Measurements from ENCODE around the gene TPBG.

The TPBG gene, protein sequence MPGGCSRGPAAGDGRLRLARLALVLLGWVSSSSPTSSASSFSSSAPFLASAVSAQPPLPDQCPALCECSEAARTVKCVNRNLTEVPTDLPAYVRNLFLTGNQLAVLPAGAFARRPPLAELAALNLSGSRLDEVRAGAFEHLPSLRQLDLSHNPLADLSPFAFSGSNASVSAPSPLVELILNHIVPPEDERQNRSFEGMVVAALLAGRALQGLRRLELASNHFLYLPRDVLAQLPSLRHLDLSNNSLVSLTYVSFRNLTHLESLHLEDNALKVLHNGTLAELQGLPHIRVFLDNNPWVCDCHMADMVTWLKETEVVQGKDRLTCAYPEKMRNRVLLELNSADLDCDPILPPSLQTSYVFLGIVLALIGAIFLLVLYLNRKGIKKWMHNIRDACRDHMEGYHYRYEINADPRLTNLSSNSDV

DNA sequence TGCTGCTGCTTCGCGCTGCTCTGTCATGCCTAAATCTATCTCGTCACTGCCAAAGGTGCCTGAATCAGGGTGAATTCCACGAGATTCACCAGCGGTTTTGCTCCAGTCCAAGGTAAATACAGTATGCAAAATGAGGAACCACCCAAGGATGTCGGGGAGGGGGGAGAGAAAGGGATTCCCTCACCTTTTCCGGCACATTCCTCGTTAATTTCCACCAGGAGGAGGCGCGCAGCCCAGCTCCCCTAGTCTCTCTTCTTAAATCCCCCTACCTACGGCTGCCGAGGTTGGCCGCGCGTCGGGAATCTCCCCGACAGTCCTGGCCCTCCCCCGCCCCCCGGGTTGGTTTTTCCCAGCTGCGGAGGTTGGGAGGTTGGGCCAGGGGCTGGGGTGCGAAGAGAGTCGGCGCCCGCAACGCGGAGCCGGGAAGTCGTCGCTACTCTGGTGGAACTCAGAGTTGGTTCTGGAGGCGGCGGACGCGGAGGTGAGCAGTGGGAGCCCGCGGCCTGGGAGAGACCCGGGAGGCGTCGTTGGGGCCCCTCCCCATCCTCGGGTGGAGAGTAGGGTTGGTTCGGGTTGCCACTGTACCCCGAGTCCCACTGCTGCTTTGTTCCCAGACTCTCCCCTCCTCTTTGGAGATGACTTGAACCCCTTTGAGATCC, at the start of gene TPBG:
TPBG (plus strand) TSS at position 390 of the 659 bp plus-strand sequence. CDS start 1,145 bp downstream, outside the sequence.
- no peaks in the 10 kb centered on the region for H3K36me3 Mint-ChIP-seq (ENCODE audit: low read depth)
- no peak for DNase-seq (ENCODE audit: low spot score)
- peak within 1 kb of the TSS; percentile 74 for H3K4me3 Mint-ChIP-seq
- peaks cover 9% of the 10 kb centered on the region for H3K4me1 Mint-ChIP-seq (ENCODE audit: low read depth)
- H3K27me3 Mint-ChIP-seq (ENCODE audit: low read depth): peaks cover 61% of the 10 kb centered on the region
- H3K9me3 Mint-ChIP-seq: no peaks in the 10 kb centered on the region
- no peak within 1 kb of the TSS for H3K27ac Mint-ChIP-seq

DNA sequence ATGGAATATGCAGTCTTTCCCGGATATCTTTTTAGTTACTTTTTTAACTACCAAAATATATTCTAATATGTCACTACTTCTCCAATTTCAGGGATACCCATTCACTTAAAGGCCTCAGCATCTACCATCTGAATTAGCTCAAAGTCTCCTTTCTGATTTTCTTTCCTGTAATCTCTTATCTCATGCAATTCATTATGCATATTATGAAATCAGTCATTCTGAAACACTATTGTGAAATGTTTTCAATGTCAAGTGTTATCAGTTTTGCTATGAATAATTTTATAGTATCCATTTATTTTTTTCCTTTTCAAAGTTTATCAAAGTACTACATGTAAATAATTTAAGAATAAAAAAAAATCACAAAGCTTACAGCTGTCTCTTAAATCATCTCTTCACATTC, 41.2 kb upstream of the TPBG start:
- DNase-seq (ENCODE audit: low spot score): no peak
- no peaks in the 10 kb centered on the region for H3K9me3 Mint-ChIP-seq
- no peak overlapping the region for H3K27ac Mint-ChIP-seq
- peaks cover 2% of the 10 kb centered on the region for H3K27me3 Mint-ChIP-seq (ENCODE audit: low read depth)
- H3K4me1 Mint-ChIP-seq (ENCODE audit: low read depth): peaks cover 2% of the 10 kb centered on the region
- H3K4me3 Mint-ChIP-seq: no peak overlapping the region
- H3K36me3 Mint-ChIP-seq (ENCODE audit: low read depth): no peaks in the 10 kb centered on the region

DNA sequence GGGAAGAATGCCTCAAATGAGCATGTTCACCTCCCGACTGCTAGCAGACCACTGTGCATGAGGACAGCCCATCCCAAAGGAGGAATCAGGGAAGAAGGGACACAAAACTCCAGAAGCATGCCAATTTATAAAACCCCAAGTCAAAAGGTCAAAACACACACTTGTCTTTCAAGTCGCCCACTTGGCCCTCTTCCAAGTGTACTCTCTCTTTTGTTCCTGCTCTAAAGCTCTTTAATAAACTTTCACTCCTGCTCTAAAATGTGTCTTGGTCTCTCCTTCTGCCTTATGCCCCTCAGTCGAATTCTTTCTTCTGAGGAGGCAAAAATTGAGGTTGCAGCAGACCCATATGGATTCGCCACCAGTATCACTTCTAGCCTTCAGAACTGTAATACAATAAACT, 33.9 kb upstream of the TPBG start:
- no peaks in the 10 kb centered on the region for H3K4me1 Mint-ChIP-seq (ENCODE audit: low read depth)
- no peak overlapping the region for H3K4me3 Mint-ChIP-seq
- no peaks in the 10 kb centered on the region for H3K9me3 Mint-ChIP-seq
- H3K27me3 Mint-ChIP-seq (ENCODE audit: low read depth): peaks cover 2% of the 10 kb centered on the region
- DNase-seq (ENCODE audit: low spot score): no peak
- no peaks in the 10 kb centered on the region for H3K36me3 Mint-ChIP-seq (ENCODE audit: low read depth)
- no peak overlapping the region for H3K27ac Mint-ChIP-seq

DNA sequence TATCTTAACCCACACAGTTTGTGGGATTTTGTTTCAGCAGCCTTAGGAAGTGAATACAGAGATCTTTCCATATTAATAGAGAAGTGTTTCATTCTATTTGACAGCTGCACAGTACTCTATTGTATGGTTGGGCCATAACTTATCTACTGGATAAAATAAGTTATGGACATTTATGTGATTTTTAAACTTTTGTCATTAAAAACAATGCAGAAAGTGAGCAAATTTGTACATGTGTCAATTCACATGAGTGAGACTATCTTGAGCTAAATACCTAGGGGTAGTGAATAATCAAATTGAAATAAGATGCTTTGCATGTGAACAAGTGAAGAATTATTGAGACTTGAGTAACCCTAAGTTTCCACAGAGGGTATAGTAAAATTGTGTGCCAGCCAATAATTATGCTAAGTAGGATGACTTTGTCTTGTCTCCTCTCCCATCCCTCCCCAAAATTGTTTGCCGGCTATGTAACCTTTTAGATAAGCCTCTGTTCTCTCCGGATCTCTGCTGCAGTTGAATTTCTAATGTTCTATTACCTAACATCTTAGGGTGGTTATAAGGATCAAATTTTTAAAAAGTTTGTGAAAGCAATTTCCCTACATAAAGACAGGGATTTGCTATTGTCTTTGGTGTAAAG, 33.3 kb upstream of the TPBG start:
- H3K27me3 Mint-ChIP-seq (ENCODE audit: low read depth): peaks cover 2% of the 10 kb centered on the region
- H3K27ac Mint-ChIP-seq: no peak overlapping the region
- H3K4me3 Mint-ChIP-seq: no peak overlapping the region
- no peak for DNase-seq (ENCODE audit: low spot score)
- H3K4me1 Mint-ChIP-seq (ENCODE audit: low read depth): no peaks in the 10 kb centered on the region
- no peaks in the 10 kb centered on the region for H3K36me3 Mint-ChIP-seq (ENCODE audit: low read depth)
- H3K9me3 Mint-ChIP-seq: no peaks in the 10 kb centered on the region

DNA sequence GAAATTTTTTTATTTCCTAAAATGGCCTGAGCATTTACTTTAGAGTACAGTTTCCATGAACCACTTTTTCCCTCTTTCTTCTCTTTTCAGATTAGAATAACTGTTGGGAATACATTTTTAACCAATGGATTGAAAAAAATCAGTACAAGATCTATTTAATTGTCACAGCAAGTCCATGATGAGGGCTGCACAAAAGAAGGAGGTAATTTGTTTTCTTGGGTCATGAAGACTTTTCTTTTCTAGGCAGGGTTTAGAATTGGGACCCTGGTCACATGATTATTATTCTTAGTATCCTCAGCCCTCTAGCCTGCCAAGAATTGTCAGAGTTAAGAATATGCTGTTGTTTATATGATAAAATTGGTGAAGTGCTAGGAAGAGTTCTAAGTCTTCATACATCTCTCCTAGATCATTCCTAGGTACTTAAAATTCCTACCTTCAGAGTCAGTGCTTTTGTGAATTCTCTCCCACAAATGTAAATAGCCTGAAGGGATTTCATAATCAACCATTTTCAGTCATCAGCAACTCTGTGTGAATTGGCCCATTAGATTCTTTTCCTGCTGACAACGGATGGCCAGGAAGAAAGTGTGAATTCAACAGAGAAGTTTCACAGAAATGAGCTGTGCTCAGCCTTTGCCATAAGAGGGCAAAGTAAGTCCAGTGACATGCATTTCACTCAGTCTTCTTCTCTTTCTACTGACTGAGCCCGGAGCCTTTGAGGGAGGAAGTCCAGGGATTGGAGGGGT, 32.4 kb upstream of the TPBG start:
- no peaks in the 10 kb centered on the region for H3K36me3 Mint-ChIP-seq (ENCODE audit: low read depth)
- no peak for DNase-seq (ENCODE audit: low spot score)
- H3K27me3 Mint-ChIP-seq (ENCODE audit: low read depth): peaks cover 2% of the 10 kb centered on the region
- H3K9me3 Mint-ChIP-seq: no peaks in the 10 kb centered on the region
- H3K4me3 Mint-ChIP-seq: no peak overlapping the region
- no peaks in the 10 kb centered on the region for H3K4me1 Mint-ChIP-seq (ENCODE audit: low read depth)
- H3K27ac Mint-ChIP-seq: no peak overlapping the region

DNA sequence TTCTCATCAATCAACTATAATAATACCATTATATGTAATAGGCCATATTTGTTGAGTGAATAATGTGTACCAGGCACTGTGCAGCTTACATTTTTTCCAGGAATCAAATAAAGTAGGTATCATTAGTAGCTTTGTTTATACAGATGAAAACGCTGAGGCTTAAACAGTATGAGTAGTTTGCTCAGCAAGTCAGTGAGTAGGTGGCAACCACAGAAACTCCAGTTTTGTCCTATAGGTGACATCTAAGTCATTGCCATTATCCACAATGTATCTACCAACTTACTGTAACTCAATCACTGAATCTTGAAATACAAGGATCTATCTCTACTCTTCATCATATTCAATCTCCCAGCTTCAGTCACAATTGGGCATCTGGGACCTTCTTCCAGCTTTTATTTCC, 29.8 kb upstream of the TPBG start:
- Mint-ChIP-seq H3K9me3 (no peaks in the 10 kb centered on the region), H3K4me3 (no peak overlapping the region), H3K27me3 (ENCODE audit: low read depth) (peaks cover 2% of the 10 kb centered on the region), H3K36me3 (ENCODE audit: low read depth) (no peaks in the 10 kb centered on the region), H3K4me1 (ENCODE audit: low read depth) (no peaks in the 10 kb centered on the region), H3K27ac (no peak overlapping the region)
- DNase-seq (ENCODE audit: low spot score): no peak

DNA sequence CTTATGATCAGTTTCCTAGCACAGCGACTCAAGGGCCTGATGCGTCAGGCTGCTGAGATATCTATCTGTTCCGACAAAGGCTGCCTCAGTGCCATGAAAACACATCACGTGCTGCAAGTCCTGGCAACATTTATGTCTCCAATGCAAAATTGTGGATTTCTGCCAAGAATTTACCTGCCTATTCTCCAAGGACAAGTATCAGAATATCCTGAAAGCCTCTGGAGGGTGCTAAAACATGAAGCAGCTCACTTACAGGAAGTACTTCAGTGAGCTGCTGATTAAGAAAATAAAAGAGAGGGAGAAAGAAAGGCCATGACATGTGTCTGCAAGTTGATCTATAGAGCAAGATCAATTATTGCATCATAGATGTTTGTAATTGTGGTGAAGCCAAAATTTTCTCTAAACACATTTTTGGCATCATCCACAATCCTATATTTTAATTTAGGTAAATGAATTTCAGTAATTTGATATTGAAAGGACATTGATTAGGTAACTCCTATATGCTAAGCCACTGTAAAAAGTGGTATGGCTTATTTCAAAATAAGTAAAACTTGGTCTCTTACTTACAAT, 25.8 kb upstream of the TPBG start:
- Mint-ChIP-seq H3K9me3 (peaks cover 9% of the 10 kb centered on the region), H3K27me3 (ENCODE audit: low read depth) (no peaks in the 10 kb centered on the region), H3K27ac (no peak overlapping the region), H3K4me3 (no peak overlapping the region), H3K4me1 (ENCODE audit: low read depth) (no peaks in the 10 kb centered on the region), H3K36me3 (ENCODE audit: low read depth) (no peaks in the 10 kb centered on the region)
- no peak for DNase-seq (ENCODE audit: low spot score)

DNA sequence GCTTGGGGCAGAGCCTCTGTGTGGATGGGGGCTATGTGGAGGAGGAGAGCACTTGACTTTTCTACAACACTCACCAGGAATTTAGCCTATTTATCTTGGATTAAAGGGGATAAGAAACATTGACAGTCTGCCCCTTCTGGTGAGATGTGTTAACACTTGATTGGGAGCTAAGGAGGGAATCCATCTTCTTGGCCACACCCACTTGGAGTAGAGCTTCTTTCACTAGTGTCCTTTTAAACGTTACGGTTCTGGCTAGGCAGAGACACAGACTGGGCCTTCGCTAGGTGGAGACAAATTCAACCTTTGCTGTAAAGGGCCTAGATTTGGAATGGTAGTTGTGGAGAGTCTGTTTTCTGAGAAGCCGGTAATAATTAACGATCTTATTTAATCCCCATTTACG, 15.5 kb upstream of the TPBG start:
- Mint-ChIP-seq H3K36me3 (ENCODE audit: low read depth) (no peaks in the 10 kb centered on the region), H3K4me1 (ENCODE audit: low read depth) (no peaks in the 10 kb centered on the region), H3K4me3 (no peak overlapping the region), H3K27me3 (ENCODE audit: low read depth) (no peaks in the 10 kb centered on the region), H3K27ac (no peak overlapping the region), H3K9me3 (peaks cover 10% of the 10 kb centered on the region)
- DNase-seq (ENCODE audit: low spot score): no peak

DNA sequence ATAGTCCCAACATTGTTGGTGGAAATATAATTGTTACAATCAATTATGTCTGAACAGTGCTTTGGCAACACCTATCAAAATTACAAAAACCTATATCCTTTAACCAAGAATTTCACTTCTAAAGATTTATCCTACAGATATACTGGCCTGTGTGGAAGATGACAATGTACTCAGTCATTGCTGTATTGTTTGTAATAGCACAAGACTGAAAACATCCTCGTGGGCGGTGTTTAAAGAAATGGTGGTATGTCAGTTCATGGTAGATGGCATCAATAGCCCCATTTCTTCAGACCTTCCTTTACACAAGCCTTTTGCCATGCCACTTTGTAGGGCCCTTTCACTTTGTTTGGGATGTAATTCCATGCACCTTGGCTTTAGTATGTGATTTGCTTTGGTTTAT, 9.8 kb upstream of the TPBG start:
- Mint-ChIP-seq H3K9me3 (no peaks in the 10 kb centered on the region), H3K36me3 (ENCODE audit: low read depth) (no peaks in the 10 kb centered on the region), H3K4me3 (no peak overlapping the region), H3K27me3 (ENCODE audit: low read depth) (no peaks in the 10 kb centered on the region), H3K27ac (no peak overlapping the region), H3K4me1 (ENCODE audit: low read depth) (no peaks in the 10 kb centered on the region)
- no peak for DNase-seq (ENCODE audit: low spot score)

DNA sequence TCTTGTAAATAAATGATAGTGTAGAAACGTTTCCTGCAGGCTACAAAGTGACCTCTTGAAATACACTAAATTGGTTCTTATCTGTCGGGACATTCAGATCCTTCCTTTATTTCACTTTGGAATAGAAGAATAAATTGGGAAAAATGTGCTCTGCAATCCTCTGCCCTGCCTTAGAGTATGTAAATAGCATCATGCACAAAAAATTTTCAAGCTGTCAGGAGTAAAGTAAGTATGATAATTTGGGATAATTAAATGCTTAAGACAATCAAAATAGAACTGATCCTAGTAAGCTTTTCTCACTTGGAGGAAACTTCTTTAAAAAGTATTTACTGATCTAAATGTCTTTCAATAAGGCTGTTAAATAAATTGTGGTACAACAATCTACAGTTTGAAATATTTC, 3.1 kb upstream of the TPBG start:
- no peak for DNase-seq (ENCODE audit: low spot score)
- no peaks in the 10 kb centered on the region for H3K36me3 Mint-ChIP-seq (ENCODE audit: low read depth)
- peaks cover 48% of the 10 kb centered on the region for H3K27me3 Mint-ChIP-seq (ENCODE audit: low read depth)
- H3K9me3 Mint-ChIP-seq: no peaks in the 10 kb centered on the region
- no peak overlapping the region for H3K27ac Mint-ChIP-seq
- H3K4me3 Mint-ChIP-seq: no peak overlapping the region
- peaks cover 9% of the 10 kb centered on the region for H3K4me1 Mint-ChIP-seq (ENCODE audit: low read depth)

DNA sequence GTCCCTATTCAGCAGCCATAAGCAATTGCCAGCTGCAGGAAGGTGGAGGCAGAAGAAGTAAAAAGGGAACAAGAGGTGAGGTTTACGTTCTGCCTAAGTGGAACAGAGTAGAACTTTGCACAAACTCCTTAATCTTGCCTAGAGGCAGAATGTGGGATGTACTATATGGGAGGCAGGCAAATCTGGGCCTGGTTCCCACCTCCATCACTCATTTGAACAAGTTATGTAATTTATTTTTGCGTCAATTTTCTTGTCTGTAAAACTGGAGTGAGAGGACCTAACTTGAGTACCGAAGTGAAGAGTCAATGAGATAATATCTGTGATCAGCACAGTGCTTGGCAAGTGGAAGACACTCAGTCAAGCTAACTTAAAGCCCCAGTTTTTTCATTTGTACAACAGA, 2.0 kb upstream of the TPBG start:
- H3K9me3 Mint-ChIP-seq: no peaks in the 10 kb centered on the region
- peaks cover 57% of the 10 kb centered on the region for H3K27me3 Mint-ChIP-seq (ENCODE audit: low read depth)
- no peak overlapping the region for H3K4me3 Mint-ChIP-seq
- DNase-seq (ENCODE audit: low spot score): no peak
- no peak overlapping the region for H3K27ac Mint-ChIP-seq
- no peaks in the 10 kb centered on the region for H3K36me3 Mint-ChIP-seq (ENCODE audit: low read depth)
- H3K4me1 Mint-ChIP-seq (ENCODE audit: low read depth): peaks cover 9% of the 10 kb centered on the region

DNA sequence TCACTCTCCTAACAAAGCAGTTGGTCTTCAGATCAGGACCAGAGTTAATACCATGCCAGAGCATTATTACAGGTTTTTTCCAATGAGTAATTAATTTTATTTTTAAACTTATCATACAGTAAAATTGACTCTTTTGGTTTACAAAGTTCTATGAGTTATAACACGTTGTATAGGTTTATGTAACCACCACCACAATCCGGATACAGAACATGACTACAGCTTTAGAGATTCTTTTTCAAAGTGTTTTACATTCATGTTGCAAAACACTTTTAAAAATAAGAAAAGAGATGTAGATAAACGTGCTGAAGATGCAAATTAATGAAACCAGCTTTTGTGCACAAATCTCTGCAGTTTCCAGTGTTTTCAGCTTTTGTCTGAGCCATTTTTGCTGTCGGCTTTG, 1.5 kb upstream of the TPBG start:
- Mint-ChIP-seq H3K4me1 (ENCODE audit: low read depth) (peaks cover 9% of the 10 kb centered on the region), H3K9me3 (no peaks in the 10 kb centered on the region), H3K27ac (no peak overlapping the region), H3K4me3 (no peak overlapping the region), H3K36me3 (ENCODE audit: low read depth) (no peaks in the 10 kb centered on the region), H3K27me3 (ENCODE audit: low read depth) (peaks cover 61% of the 10 kb centered on the region)
- DNase-seq (ENCODE audit: low spot score): no peak

DNA sequence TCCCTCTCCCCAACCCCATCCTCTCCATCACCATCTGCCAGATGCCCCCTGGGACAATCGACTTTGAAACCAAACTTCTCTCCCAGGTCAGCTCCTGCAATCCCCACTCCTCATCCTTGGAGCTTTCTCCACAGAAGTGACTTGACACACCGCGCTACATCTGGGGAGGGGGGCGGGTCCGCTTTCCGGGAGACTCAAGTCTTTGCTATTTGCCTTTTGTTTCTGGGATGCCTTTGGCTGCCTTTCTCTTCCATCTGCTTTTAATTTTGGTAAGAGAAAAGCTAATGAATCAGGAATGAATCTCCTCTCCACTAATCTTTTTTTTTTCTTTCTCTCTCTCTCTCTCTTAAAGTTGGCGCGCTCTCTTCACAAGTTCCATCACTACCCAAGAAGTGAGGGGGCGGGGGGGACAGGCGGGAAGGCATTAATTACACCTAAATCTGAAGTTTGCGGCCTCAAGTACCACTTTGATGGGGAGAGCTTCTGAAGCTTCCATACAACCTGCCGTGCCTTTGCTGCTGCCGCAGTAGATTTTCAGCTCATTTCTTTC, 664 bp upstream of the TPBG start:
- H3K27me3 Mint-ChIP-seq (ENCODE audit: low read depth): peaks cover 61% of the 10 kb centered on the region
- no peak for DNase-seq (ENCODE audit: low spot score)
- H3K4me1 Mint-ChIP-seq (ENCODE audit: low read depth): peaks cover 9% of the 10 kb centered on the region
- H3K36me3 Mint-ChIP-seq (ENCODE audit: low read depth): no peaks in the 10 kb centered on the region
- no peaks in the 10 kb centered on the region for H3K9me3 Mint-ChIP-seq
- no peak overlapping the region for H3K27ac Mint-ChIP-seq
- peak overlapping the region; percentile 74 for H3K4me3 Mint-ChIP-seq
